ENCODE measurements around the gene ITGAE. TPM values are rescaled to one million over a fixed set of nuclear protein-coding genes. Genes with fewer than 3 reads are reported as not detected.

The ITGAE gene
- total RNA-seq, 1 donor from 2014 or later, result 28.3 TPM

DNA sequence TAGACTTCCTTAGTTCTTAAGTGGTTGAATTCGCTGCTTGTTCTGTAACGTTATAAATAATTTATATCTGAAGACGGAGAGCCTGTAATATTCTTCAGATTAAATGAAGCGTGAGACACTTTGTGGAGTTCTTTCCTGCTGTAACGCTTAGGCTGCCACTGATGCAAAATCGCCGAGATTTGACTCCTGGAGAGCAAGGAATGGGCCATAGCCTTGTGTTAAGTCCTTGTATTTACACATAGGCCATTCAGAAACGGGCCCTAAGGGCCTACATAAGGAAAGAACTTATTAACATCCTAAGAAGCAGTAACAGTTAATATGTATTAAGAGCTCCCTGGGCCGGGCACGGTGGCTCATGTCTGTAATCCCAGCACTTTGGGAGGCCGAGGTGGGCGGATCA lies 131.4 kb downstream of the ITGAE start:
- Mint-ChIP-seq H3K4me3 (ENCODE audit: unreplicated experiment) (peak overlapping the region; percentile 91), H3K27me3 (ENCODE audit: low read depth) (no peaks in the 10 kb centered on the region), H3K36me3 (ENCODE audit: low read depth) (peaks cover 2% of the 10 kb centered on the region), H3K9me3 (ENCODE audit: low read depth) (no peaks in the 10 kb centered on the region), H3K27ac (ENCODE audit: unreplicated experiment) (peak overlapping the region; percentile 74), H3K4me1 (ENCODE audit: low read depth) (peaks cover 37% of the 10 kb centered on the region)
- no peak for TF ChIP-seq CTCF (IDR thresholded peaks at IDR 0.05)
- DNase-seq (ENCODE audit: low spot score), result no peak

GRCh38 chr17:3669085-3669347 lies 132.0 kb downstream of the ITGAE start:
- Mint-ChIP-seq H3K27ac (ENCODE audit: unreplicated experiment) (peak overlapping the region; percentile 74), H3K4me1 (ENCODE audit: low read depth) (peaks cover 37% of the 10 kb centered on the region)
- TF ChIP-seq CTCF (IDR thresholded peaks at IDR 0.05), result no peak

GRCh38 chr17:3668279-3669084 lies 132.5 kb downstream of the ITGAE start, which contains the start of the genes EMC6 and TAX1BP3:
Gene EMC6 (plus strand): TSS chr17:3668812. CDS start chr17:3669147, 335 bp downstream.
Gene TAX1BP3 (minus strand): TSS chr17:3668578. CDS start chr17:3668526, 52 bp downstream.
- Mint-ChIP-seq H3K4me1 (ENCODE audit: low read depth) (peaks cover 37% of the 10 kb centered on the region), H3K27me3 (ENCODE audit: low read depth) (no peaks in the 10 kb centered on the region)
- no peak for TF ChIP-seq CTCF (IDR thresholded peaks at IDR 0.05)

More at GRCh38 chr17:3669085-3669347, 132.0 kb downstream of the ITGAE start:
- H3K27me3 Mint-ChIP-seq (ENCODE audit: low read depth), result no peaks in the 10 kb centered on the region
- peak overlapping the region; percentile 91 for H3K4me3 Mint-ChIP-seq (ENCODE audit: unreplicated experiment)
- no peak for DNase-seq (ENCODE audit: low spot score)
- H3K9me3 Mint-ChIP-seq (ENCODE audit: low read depth), result no peaks in the 10 kb centered on the region
- peaks cover 2% of the 10 kb centered on the region for H3K36me3 Mint-ChIP-seq (ENCODE audit: low read depth)

DNA sequence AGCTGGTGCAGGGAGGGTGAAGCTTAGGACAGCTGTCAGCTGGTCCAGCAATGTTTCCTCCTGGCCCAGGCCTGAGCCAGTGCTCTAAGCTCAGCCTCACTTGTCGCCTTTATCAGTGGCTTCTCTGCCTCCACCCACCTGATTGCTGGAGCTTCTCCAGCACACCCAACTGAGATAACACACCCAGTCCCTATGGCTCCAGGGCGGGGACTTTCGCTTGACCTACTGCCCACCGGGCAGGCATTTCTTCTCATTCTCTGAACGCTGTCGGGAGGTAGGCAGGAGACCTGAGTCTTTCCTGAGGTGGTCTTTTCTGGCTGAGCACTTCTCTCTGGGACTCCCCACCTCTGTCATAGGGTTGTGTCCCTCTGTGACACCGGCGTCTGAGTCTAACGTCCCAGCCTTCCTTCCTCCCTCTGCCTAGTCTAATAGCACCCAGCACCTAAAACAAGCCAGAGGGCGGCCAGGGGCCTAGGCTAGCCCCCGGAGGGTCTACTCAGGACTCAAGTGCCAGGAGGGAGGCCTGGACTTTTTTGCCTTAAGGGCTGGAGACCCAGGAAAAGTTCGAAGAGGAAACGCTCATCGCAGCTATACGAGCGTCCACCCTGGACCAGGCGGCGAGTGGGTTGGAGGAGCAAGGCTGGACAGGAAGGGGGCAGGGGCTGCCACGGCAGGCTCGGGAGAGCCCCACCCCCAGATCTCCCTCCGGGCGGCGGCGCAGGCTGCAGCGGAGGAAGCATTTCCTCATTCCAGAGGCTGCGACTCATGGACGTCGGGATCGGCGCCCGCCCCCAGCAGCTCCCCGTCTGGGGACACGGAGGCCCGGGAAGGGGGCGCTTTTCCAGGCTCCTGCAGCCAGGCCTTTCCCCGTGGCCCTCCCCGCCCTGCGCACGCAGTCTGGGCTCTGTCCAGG lies 133.4 kb downstream of the ITGAE start:
- no peaks in the 10 kb centered on the region for H3K27me3 Mint-ChIP-seq (ENCODE audit: low read depth)
- peak overlapping the region; percentile 91 for H3K4me3 Mint-ChIP-seq (ENCODE audit: unreplicated experiment)
- no peak for DNase-seq (ENCODE audit: low spot score)
- TF ChIP-seq CTCF (IDR thresholded peaks at IDR 0.05), result peak; percentile 43
- H3K27ac Mint-ChIP-seq (ENCODE audit: unreplicated experiment), result peak overlapping the region; percentile 95
- H3K36me3 Mint-ChIP-seq (ENCODE audit: low read depth), result peaks cover 5% of the 10 kb centered on the region
- no peaks in the 10 kb centered on the region for H3K9me3 Mint-ChIP-seq (ENCODE audit: low read depth)
- H3K4me1 Mint-ChIP-seq (ENCODE audit: low read depth), result peaks cover 37% of the 10 kb centered on the region

More at GRCh38 chr17:3668279-3669084, 132.5 kb downstream of the ITGAE start, which contains the start of the genes EMC6 and TAX1BP3:
- H3K9me3 Mint-ChIP-seq (ENCODE audit: low read depth), result no peaks in the 10 kb centered on the region
- peak; percentile 99 for DNase-seq (ENCODE audit: low spot score)
- peak within 1 kb of the TSS; percentile 91 for H3K4me3 Mint-ChIP-seq (ENCODE audit: unreplicated experiment)
- peaks cover 2% of the 10 kb centered on the region for H3K36me3 Mint-ChIP-seq (ENCODE audit: low read depth)
- peak within 1 kb of the TSS; percentile 95 for H3K27ac Mint-ChIP-seq (ENCODE audit: unreplicated experiment)

DNA sequence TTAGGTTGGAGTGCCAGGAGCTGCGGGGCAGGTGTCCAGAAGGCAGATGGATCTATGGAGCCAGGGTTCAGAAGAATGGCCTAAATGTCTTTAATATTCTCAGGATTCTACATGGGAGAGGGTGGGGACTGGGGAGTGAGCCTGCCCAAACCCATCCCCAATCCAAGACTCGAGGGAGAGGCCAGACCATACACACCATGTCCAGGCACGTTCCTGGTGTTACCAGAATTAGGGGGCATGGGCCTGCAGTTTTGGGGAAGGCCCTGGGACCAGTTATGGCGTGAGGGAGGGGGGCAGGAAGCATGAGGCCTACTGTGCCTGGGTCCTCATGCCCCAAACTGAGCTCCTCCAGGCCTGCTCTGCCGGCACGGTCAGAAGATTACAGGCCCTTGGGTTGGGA lies 134.5 kb downstream of the ITGAE start:
- Mint-ChIP-seq H3K4me3 (ENCODE audit: unreplicated experiment) (peak overlapping the region; percentile 91), H3K36me3 (ENCODE audit: low read depth) (peaks cover 7% of the 10 kb centered on the region), H3K9me3 (ENCODE audit: low read depth) (no peaks in the 10 kb centered on the region), H3K4me1 (ENCODE audit: low read depth) (peaks cover 37% of the 10 kb centered on the region), H3K27ac (ENCODE audit: unreplicated experiment) (peak overlapping the region; percentile 92), H3K27me3 (ENCODE audit: low read depth) (no peaks in the 10 kb centered on the region)
- no peak for DNase-seq (ENCODE audit: low spot score)
- no peak for TF ChIP-seq CTCF (IDR thresholded peaks at IDR 0.05)
